ENCODE data around the gene NCL. TPM values are rescaled to one million over a fixed set of nuclear protein-coding genes. Genes with fewer than 3 reads are reported as not detected.

NCL gene
- total and polyA plus RNA-seq, 2 of the 13 experiments (the other 11 are each of a cell fraction or from before 2014, with no cell fraction given) = 105 to 779 TPM

DNA sequence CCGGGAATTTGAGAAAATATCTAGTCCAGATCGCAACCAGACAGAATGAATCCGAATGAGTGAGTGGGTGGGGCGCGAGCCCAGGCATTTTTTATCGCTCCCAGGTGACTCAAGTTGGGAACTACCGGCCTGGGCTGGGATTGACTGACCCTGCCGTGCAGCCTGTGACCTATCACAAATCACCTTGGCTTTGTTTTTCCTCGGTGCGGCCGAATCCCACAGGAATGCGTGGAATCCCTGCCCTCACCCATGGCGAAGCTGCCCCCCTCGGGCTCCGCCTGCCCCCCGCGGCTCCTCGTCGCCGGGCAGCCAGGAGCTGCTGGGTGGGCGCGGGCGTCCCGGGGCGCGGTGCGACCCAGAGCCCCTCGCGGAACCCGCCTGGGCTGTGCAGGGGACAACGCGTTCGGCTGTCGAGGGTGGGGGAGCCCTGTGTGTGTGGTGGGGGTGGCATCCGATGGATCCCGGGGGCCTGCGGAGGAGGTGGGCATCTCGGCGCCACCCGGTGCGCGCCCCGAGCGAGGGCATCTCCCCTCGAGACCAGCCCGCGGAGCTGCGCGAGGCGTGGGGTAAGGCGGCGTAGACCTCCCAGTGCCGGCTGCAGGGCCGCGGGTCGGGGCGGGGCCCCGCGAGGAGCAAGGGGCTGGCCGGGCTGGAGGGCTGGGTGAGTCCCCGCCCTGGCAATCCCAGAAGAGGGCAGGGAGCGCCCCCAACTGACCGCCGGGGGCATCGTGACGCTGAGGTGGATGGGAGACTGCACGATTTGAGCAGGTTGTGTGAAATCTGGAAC, 52.3 kb downstream of the NCL start (continued):
- TF ChIP-seq POGK (CRISPR knock-in tag; conservative IDR thresholded peaks at IDR 0.05) = peak; percentile 75; the same call in 1 of the 2 replicates
- 0 out of 2 replicates have a peak, but pooled peaks have one; percentile 60 for TF ChIP-seq NCOA1 (CRISPR knock-in tag; IDR thresholded peaks at IDR 0.05)
- no peak for TF ChIP-seq KDM4B (CRISPR knock-in tag; IDR thresholded peaks at IDR 0.05)
- TF ChIP-seq CBFB (CRISPR knock-in tag; IDR thresholded peaks at IDR 0.05) = peak; percentile 67; the same call in 1 of the 2 replicates
- TF ChIP-seq SKIL (CRISPR knock-in tag; IDR thresholded peaks at IDR 0.05; ENCODE audit: borderline replicate concordance) = no peak
- TF ChIP-seq, protein P1, sequence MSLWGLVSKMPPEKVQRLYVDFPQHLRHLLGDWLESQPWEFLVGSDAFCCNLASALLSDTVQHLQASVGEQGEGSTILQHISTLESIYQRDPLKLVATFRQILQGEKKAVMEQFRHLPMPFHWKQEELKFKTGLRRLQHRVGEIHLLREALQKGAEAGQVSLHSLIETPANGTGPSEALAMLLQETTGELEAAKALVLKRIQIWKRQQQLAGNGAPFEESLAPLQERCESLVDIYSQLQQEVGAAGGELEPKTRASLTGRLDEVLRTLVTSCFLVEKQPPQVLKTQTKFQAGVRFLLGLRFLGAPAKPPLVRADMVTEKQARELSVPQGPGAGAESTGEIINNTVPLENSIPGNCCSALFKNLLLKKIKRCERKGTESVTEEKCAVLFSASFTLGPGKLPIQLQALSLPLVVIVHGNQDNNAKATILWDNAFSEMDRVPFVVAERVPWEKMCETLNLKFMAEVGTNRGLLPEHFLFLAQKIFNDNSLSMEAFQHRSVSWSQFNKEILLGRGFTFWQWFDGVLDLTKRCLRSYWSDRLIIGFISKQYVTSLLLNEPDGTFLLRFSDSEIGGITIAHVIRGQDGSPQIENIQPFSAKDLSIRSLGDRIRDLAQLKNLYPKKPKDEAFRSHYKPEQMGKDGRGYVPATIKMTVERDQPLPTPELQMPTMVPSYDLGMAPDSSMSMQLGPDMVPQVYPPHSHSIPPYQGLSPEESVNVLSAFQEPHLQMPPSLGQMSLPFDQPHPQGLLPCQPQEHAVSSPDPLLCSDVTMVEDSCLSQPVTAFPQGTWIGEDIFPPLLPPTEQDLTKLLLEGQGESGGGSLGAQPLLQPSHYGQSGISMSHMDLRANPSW (CRISPR knock-in tag; IDR thresholded peaks at IDR 0.05; ENCODE audit: borderline replicate concordance) = no peak; the same call in 1 of the 2 replicates
- TF ChIP-seq NFIC (IDR thresholded peaks at IDR 0.05; ENCODE audit: low read length) = no peak
- TF ChIP-seq ZNF614 (CRISPR knock-in tag; IDR thresholded peaks at IDR 0.05; ENCODE audit: borderline replicate concordance) = no peak
- 0 out of 2 replicates have a peak, but pooled peaks have one; percentile 35 for TF ChIP-seq PPARG (CRISPR knock-in tag; conservative IDR thresholded peaks at IDR 0.05)
- TF ChIP-seq XBP1 (CRISPR knock-in tag; IDR thresholded peaks at IDR 0.05) = no peak
- TF ChIP-seq KDM5A (IDR thresholded peaks at IDR 0.05; ENCODE audit: borderline replicate concordance, low read length) = 0 out of 2 replicates have a peak, but pooled peaks have one; percentile 23
- TF ChIP-seq, protein P2, sequence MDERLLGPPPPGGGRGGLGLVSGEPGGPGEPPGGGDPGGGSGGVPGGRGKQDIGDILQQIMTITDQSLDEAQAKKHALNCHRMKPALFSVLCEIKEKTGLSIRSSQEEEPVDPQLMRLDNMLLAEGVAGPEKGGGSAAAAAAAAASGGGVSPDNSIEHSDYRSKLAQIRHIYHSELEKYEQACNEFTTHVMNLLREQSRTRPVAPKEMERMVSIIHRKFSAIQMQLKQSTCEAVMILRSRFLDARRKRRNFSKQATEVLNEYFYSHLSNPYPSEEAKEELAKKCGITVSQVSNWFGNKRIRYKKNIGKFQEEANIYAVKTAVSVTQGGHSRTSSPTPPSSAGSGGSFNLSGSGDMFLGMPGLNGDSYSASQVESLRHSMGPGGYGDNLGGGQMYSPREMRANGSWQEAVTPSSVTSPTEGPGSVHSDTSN (CRISPR knock-in tag; IDR thresholded peaks at IDR 0.05) = no peak
- no peak for TF ChIP-seq EEA1 (CRISPR knock-in tag; IDR thresholded peaks at IDR 0.05; ENCODE audit: borderline replicate concordance)
- TF ChIP-seq, protein P3, sequence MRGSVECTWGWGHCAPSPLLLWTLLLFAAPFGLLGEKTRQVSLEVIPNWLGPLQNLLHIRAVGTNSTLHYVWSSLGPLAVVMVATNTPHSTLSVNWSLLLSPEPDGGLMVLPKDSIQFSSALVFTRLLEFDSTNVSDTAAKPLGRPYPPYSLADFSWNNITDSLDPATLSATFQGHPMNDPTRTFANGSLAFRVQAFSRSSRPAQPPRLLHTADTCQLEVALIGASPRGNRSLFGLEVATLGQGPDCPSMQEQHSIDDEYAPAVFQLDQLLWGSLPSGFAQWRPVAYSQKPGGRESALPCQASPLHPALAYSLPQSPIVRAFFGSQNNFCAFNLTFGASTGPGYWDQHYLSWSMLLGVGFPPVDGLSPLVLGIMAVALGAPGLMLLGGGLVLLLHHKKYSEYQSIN (CRISPR knock-in tag; IDR thresholded peaks at IDR 0.05; ENCODE audit: borderline replicate concordance) = no peak
- no peak for TF ChIP-seq TAF15 (IDR thresholded peaks at IDR 0.05; ENCODE audit: low read depth, low read length, poor library complexity, severe bottlenecking)
- no peak for TF ChIP-seq HNRNPL (IDR thresholded peaks at IDR 0.05; ENCODE audit: low read depth, low read length)
- no peak for TF ChIP-seq ZNF564 (CRISPR knock-in tag; IDR thresholded peaks at IDR 0.05)
- TF ChIP-seq FOXP1 (IDR thresholded peaks at IDR 0.05) = no peak
- no peak for TF ChIP-seq FOXP1 (CRISPR knock-in tag; IDR thresholded peaks at IDR 0.05)
- TF ChIP-seq SCMH1 (CRISPR knock-in tag; IDR thresholded peaks at IDR 0.05; ENCODE audit: borderline replicate concordance) = no peak
- TF ChIP-seq ZNF549 (CRISPR knock-in tag; IDR thresholded peaks at IDR 0.05) = no peak

Measured in HepG2 (cell line).